SU-DHL-6 (cell line): ENCODE measurements around the gene S1PR3.

Source experiments
- H2AFZ ChIP-seq: fragments of 200-600 bp; sonication (generic); 2 replicates; pipeline ENCODE4 v1.6.1; 2014; ENCODE audit warnings: low read depth, mild to moderate bottlenecking, moderate library complexity, mixed read lengths, antibody characterized with exemption, low read length; ENCODE audit not compliant: severe bottlenecking
- H3F3A ChIP-seq: fragments of 200-600 bp; shearing (Covaris generic); 2 replicates; pipeline ENCODE4 v1.6.0; 2016; ENCODE audit warnings: antibody characterized with exemption, mild to moderate bottlenecking; ENCODE audit not compliant: insufficient read depth
- H3K27ac ChIP-seq: fragments of 200-600 bp; sonication (generic); 2 replicates; pipeline ENCODE4 v1.5.1; 2016; ENCODE audit warnings: low read depth, mild to moderate bottlenecking, low read length, moderate library complexity, mixed read lengths
- H3K27me3 ChIP-seq: fragments of 200-600 bp; sonication (generic), shearing (Covaris generic); 2 replicates; pipeline ENCODE4 v1.6.0; 2014; ENCODE audit warnings: mild to moderate bottlenecking, low read length
- H3K36me3 ChIP-seq: fragments of 200-600 bp; sonication (generic); 2 replicates; pipeline ENCODE4 v1.6.1; 2014; ENCODE audit warnings: mild to moderate bottlenecking, low read length, mixed read lengths
- H3K4me2 ChIP-seq: fragments of 300-600, 200-600 bp; shearing (Covaris generic), sonication (generic); 2 replicates; pipeline ENCODE4 v1.6.0; 2014; ENCODE audit warnings: low read length, low read depth, mild to moderate bottlenecking; ENCODE audit not compliant: poor library complexity, severe bottlenecking
- H3K4me3 ChIP-seq: fragments of 200-600 bp; sonication (generic); 2 replicates; pipeline ENCODE4 v1.5.1; 2014; ENCODE audit warnings: antibody characterized with exemption, low read length, mild to moderate bottlenecking, mixed read lengths; ENCODE audit not compliant: insufficient read depth, poor library complexity, severe bottlenecking
- H3K79me2 ChIP-seq: fragments of 200-600 bp; sonication (generic); 2 replicates; pipeline ENCODE4 v1.6.1; 2014; ENCODE audit warnings: mild to moderate bottlenecking, low read length, moderate library complexity; ENCODE audit not compliant: insufficient read depth
- H3K9ac ChIP-seq: fragments of 200-600 bp; sonication (generic); 2 replicates; pipeline ENCODE4 v1.7.0; 2014; ENCODE audit warnings: mild to moderate bottlenecking, low read length
- H3K9me2 ChIP-seq: fragments of 200-600 bp; sonication (generic); replicated peaks from 2 replicates; pipeline ENCODE4 v1.6.1; 2014; ENCODE audit warnings: low read length; ENCODE audit not compliant: insufficient read depth
- H3K9me3 ChIP-seq: fragments of 200-600 bp; sonication (generic); 2 replicates; pipeline ENCODE4 v1.6.1; 2014; ENCODE audit warnings: low read length, mixed read lengths; ENCODE audit not compliant: insufficient read depth
- H4K20me1 ChIP-seq: fragments of 200-600 bp; sonication (generic); 2 replicates; pipeline ENCODE4 v1.6.1; 2014; ENCODE audit warnings: low read depth, mild to moderate bottlenecking, antibody characterized with exemption, low read length, moderate library complexity, mixed read lengths
- CTCF ChIP-seq: fragments of 200-600 bp; sonication (generic); IDR thresholded peaks from one replicate; pipeline ENCODE4 v1.5.1; 2017; ENCODE audit warnings: antibody characterized with exemption, mild to moderate bottlenecking, low read length, moderate library complexity; ENCODE audit not compliant: insufficient read depth, poor library complexity, severe bottlenecking
- EZH2phosphoT487 ChIP-seq: fragments of 200-600 bp; sonication (generic), shearing (Covaris generic); conservative IDR thresholded peaks from 2 replicates; pipeline ENCODE4 v1.6.1; 2018; ENCODE audit warnings: mild to moderate bottlenecking, antibody characterized with exemption, low read length, moderate library complexity, mixed read lengths

The S1PR3 gene

GRCh38 chr9:88972401-88972800 is 18.9 kb upstream of the S1PR3 start:
- no peaks in the 10 kb centered on the region for H3K27me3 ChIP-seq
- no peaks in the 10 kb centered on the region for H3F3A ChIP-seq
- H3K9ac ChIP-seq, result no peak overlapping the region
- no peak overlapping the region for H3K27ac ChIP-seq
- no peak overlapping the region for H3K4me3 ChIP-seq
- no peaks in the 10 kb centered on the region for H4K20me1 ChIP-seq
- H3K79me2 ChIP-seq, result no peaks in the 10 kb centered on the region
- H3K9me2 ChIP-seq, result no peaks in the 10 kb centered on the region
- H3K9me3 ChIP-seq, result no peaks in the 10 kb centered on the region
- no peaks in the 10 kb centered on the region for H3K36me3 ChIP-seq
- no peak overlapping the region for H3K4me2 ChIP-seq
- TF ChIP-seq CTCF (no peak), EZH2phosphoT487 (no peak)
- no peak overlapping the region for H2AFZ ChIP-seq

- Histone ChIP-seq H3K9ac (no peak overlapping the region), H3K79me2 (no peaks in the 10 kb centered on the region), H3K36me3 (no peaks in the 10 kb centered on the region), H3F3A (no peaks in the 10 kb centered on the region), H3K4me3 (no peak overlapping the region), H3K9me3 (no peaks in the 10 kb centered on the region), H3K4me2 (no peak overlapping the region), H2AFZ (no peak overlapping the region), H4K20me1 (no peaks in the 10 kb centered on the region), H3K27me3 (no peaks in the 10 kb centered on the region), H3K9me2 (no peaks in the 10 kb centered on the region), H3K27ac (no peak overlapping the region)
- TF ChIP-seq CTCF (no peak), EZH2phosphoT487 (no peak)
Observed at GRCh38 chr9:88973281-88974045, 17.8 kb upstream of the S1PR3 start.

- H3K27me3 ChIP-seq, result no peaks in the 10 kb centered on the region
Observed at GRCh38 chr9:88974641-88975040, 16.6 kb upstream of the S1PR3 start.

More at GRCh38 chr9:88974641-88975040, 16.6 kb upstream of the S1PR3 start:
- H3K4me3 ChIP-seq, result no peak overlapping the region
- H3K4me2 ChIP-seq, result no peak overlapping the region
- no peaks in the 10 kb centered on the region for H3F3A ChIP-seq
- TF ChIP-seq EZH2phosphoT487 (no peak), CTCF (no peak)
- no peaks in the 10 kb centered on the region for H3K79me2 ChIP-seq
- no peak overlapping the region for H3K9ac ChIP-seq
- H3K36me3 ChIP-seq, result no peaks in the 10 kb centered on the region
- no peaks in the 10 kb centered on the region for H4K20me1 ChIP-seq
- H3K9me2 ChIP-seq, result no peaks in the 10 kb centered on the region
- no peak overlapping the region for H2AFZ ChIP-seq
- H3K27ac ChIP-seq, result no peak overlapping the region
- no peaks in the 10 kb centered on the region for H3K9me3 ChIP-seq
